ENCODE measurements around the gene TENM4.
A peak's percentile ranks its signal among the peaks of the same experiment; 100 is the strongest.

Gene TENM4

DNA sequence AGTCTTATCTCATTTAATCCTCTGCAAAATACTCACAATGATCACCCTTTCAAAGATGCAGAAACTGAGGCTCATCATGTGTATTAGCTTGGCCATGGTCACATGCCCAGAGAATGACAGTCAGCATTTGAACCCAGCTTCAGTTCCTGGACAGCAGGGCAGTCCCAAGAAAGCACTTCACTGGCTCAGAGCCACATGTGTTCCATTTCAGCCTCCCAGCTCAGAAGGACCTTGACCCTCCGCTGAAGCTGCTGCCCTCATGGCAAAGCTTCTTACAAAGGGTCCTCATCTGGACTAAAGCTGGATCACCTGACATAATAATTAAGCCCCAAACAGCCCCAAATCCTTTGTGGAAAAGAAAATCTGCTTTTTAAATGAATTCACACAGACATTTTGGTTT is 37.0 kb downstream of the TENM4 start:
- ChIA-PET POLR2A (no interaction called here), CTCF (no interaction called here)
- TF ChIP-seq ZNF384 (IDR thresholded peaks at IDR 0.05): no peak
- no peak for TF ChIP-seq LEF1 (IDR thresholded peaks at IDR 0.05; ENCODE audit: borderline replicate concordance)
- TF ChIP-seq FOXK2 (IDR thresholded peaks at IDR 0.05): no peak
- TF ChIP-seq HDGF (IDR thresholded peaks at IDR 0.05; ENCODE audit: borderline replicate concordance): no peak
- no peak for DNase-seq (ENCODE audit: extremely low spot score)

DNA sequence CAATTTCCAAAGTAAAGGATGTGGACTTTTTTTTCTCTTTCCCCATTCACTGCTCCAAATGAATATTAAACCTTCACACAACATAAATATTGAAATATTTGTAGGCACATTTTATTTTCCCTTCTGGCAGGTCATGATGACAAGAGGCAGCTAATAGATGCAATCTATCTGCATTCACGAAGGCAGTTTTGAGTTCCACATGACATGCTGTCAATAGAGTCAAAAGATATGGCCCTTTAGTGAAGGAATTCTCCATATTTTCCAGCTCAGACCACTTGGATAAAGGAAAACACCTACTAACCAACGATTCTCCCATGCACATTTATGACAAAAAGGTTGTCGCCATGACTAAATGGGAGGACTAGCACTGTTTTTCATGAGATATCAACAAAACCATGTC is 37.9 kb downstream of the TENM4 start:
- no peak for DNase-seq (ENCODE audit: extremely low spot score)
- TF ChIP-seq NFRKB (IDR thresholded peaks at IDR 0.05) (no peak), TARDBP (IDR thresholded peaks at IDR 0.05) (no peak), ELF4 (IDR thresholded peaks at IDR 0.05) (no peak), FOXM1 (IDR thresholded peaks at IDR 0.05; ENCODE audit: borderline replicate concordance) (no peak), SP1 (IDR thresholded peaks at IDR 0.05) (no peak), HDGF (IDR thresholded peaks at IDR 0.05; ENCODE audit: borderline replicate concordance) (no peak), BHLHE40 (IDR thresholded peaks at IDR 0.05; ENCODE audit: borderline replicate concordance) (no peak), SUZ12 (IDR thresholded peaks at IDR 0.05) (no peak)
- TF ChIP-seq, protein P1, sequence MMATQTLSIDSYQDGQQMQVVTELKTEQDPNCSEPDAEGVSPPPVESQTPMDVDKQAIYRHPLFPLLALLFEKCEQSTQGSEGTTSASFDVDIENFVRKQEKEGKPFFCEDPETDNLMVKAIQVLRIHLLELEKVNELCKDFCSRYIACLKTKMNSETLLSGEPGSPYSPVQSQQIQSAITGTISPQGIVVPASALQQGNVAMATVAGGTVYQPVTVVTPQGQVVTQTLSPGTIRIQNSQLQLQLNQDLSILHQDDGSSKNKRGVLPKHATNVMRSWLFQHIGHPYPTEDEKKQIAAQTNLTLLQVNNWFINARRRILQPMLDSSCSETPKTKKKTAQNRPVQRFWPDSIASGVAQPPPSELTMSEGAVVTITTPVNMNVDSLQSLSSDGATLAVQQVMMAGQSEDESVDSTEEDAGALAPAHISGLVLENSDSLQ (IDR thresholded peaks at IDR 0.05): no peak
- ChIA-PET CTCF (interaction anchor here (0.7 kb wide), 1 partner anchor 10 kb away, joined by 3 read pairs; no protein-coding TSS in a partner anchor), POLR2A (no interaction called here)

DNA sequence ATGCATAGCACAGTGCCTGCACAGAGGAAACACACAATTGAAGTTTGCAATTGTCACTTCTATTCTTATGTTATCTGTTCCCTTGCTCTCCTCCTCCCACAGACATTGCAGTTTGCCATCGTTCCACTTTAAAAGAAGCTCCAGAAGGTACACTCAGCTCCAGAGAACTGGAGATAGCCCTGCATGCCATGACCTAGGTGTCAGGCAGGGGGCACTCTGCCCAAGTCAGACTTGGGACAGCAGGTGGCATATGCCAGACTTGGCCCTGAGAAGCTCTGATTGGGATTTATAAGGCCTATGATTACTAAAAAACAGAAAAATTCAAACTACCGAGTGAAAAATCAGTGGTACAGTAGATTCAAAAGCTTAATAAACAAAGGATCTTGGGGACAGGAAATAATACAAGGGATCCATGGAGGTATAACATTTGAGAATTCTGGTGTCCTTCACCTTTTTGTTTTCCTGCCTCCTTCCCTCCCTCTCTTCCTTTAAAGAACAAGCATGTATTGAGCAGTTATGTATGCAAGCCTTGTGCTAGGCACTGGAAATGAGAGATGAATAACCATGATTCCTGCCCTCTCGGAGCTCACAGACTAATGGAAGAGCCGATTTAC is 40.0 kb downstream of the TENM4 start:
- ChIA-PET CTCF (interaction anchor here (0.6 to 1.4 kb wide), 9 partner anchors 8 to 285 kb away, joined by 3 to 10 read pairs (median 5); no protein-coding TSS in a partner anchor), POLR2A (no interaction called here)
- no peak for TF ChIP-seq LEF1 (IDR thresholded peaks at IDR 0.05; ENCODE audit: borderline replicate concordance)
- no peak for TF ChIP-seq BHLHE40 (IDR thresholded peaks at IDR 0.05; ENCODE audit: borderline replicate concordance)
- TF ChIP-seq ZNF384 (IDR thresholded peaks at IDR 0.05): no peak
- TF ChIP-seq SUZ12 (IDR thresholded peaks at IDR 0.05): no peak
- TF ChIP-seq FOXM1 (IDR thresholded peaks at IDR 0.05; ENCODE audit: borderline replicate concordance): no peak
- TF ChIP-seq SP1 (IDR thresholded peaks at IDR 0.05): no peak
- no peak for TF ChIP-seq NFRKB (IDR thresholded peaks at IDR 0.05)
- TF ChIP-seq FOXA1 (IDR thresholded peaks at IDR 0.05): no peak
- no peak for TF ChIP-seq L3MBTL2 (conservative IDR thresholded peaks at IDR 0.05)
- no peak for TF ChIP-seq CTBP1 (IDR thresholded peaks at IDR 0.05; ENCODE audit: borderline replicate concordance)
- no peak for TF ChIP-seq HDGF (IDR thresholded peaks at IDR 0.05; ENCODE audit: borderline replicate concordance)
- DNase-seq (ENCODE audit: extremely low spot score): peak; percentile 55

DNA sequence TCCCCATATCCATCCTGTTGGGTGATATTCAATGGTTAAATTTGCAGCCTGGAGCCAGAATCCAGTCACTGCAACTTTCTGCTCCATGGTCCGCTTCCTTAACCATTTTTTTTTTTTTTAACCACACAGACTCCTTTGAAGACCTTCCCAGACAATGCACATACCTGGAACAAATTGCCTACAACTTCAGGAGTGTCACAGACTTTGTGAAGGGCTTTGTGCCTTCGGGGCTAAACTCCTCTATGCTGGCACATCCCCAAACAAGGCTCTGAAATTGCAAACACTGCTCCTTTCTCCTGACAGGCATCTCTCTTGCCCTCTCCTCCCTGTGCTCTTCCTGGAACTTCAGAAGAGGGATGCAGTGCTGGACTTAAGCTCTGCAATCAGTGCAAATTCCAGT is 40.6 kb downstream of the TENM4 start:
- DNase-seq (ENCODE audit: extremely low spot score): no peak
- ChIA-PET CTCF (interaction anchor here (0.9 to 1.4 kb wide), 6 partner anchors 15 to 94 kb away, joined by 3 to 10 read pairs (median 6); no protein-coding TSS in a partner anchor), POLR2A (no interaction called here)
- TF ChIP-seq ZNF384 (IDR thresholded peaks at IDR 0.05) (no peak), TARDBP (IDR thresholded peaks at IDR 0.05) (no peak), FOXK2 (IDR thresholded peaks at IDR 0.05) (no peak), L3MBTL2 (conservative IDR thresholded peaks at IDR 0.05) (no peak), ELF4 (IDR thresholded peaks at IDR 0.05) (no peak), CTBP1 (IDR thresholded peaks at IDR 0.05; ENCODE audit: borderline replicate concordance) (no peak), HDGF (IDR thresholded peaks at IDR 0.05; ENCODE audit: borderline replicate concordance) (no peak), SUZ12 (IDR thresholded peaks at IDR 0.05) (no peak), NFRKB (IDR thresholded peaks at IDR 0.05) (no peak), ARNT (IDR thresholded peaks at IDR 0.05) (no peak), FOXM1 (IDR thresholded peaks at IDR 0.05; ENCODE audit: borderline replicate concordance) (no peak)

DNA sequence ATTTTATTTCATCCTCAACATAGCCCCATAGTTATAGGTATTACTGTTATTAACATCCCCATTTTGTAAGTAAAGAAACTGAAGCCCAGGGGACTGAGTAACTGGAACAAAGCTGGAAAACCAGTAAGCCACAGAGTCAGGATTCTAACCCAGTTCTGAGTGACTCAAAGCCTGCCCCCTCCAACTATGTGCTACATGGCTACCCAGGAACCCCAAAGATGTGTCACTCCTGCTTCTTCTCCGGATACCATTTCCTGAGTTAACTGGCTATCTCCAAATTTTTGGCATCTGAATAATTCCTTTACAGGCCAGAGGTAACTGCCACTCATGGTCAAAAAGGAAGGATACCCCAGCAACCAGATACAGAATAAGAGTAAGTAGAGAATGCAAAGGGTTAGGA is 43.6 kb downstream of the TENM4 start:
- CTCF ChIA-PET: interaction anchor here (1.3 kb wide), 1 partner anchor 44 kb away, joined by 3 read pairs; the partner anchor contains the start of gene TENM4
- TF ChIP-seq SP1 (IDR thresholded peaks at IDR 0.05): no peak
- TF ChIP-seq FOXM1 (IDR thresholded peaks at IDR 0.05; ENCODE audit: borderline replicate concordance): no peak
- no peak for TF ChIP-seq CTBP1 (IDR thresholded peaks at IDR 0.05; ENCODE audit: borderline replicate concordance)
- TF ChIP-seq ARNT (IDR thresholded peaks at IDR 0.05): no peak
- TF ChIP-seq, protein P1 (IDR thresholded peaks at IDR 0.05): no peak
- no peak for TF ChIP-seq NFRKB (IDR thresholded peaks at IDR 0.05)
- TF ChIP-seq FOXA1 (IDR thresholded peaks at IDR 0.05): no peak
- TF ChIP-seq TARDBP (IDR thresholded peaks at IDR 0.05): no peak
- no peak for TF ChIP-seq FOXK2 (IDR thresholded peaks at IDR 0.05)
- TF ChIP-seq L3MBTL2 (conservative IDR thresholded peaks at IDR 0.05): no peak
- TF ChIP-seq SUZ12 (IDR thresholded peaks at IDR 0.05): no peak
- no peak for TF ChIP-seq ELF4 (IDR thresholded peaks at IDR 0.05)
- no peak for TF ChIP-seq BHLHE40 (IDR thresholded peaks at IDR 0.05; ENCODE audit: borderline replicate concordance)
- TF ChIP-seq HDGF (IDR thresholded peaks at IDR 0.05; ENCODE audit: borderline replicate concordance): no peak
- DNase-seq (ENCODE audit: extremely low spot score): no peak
- POLR2A ChIA-PET: no interaction called here

DNA sequence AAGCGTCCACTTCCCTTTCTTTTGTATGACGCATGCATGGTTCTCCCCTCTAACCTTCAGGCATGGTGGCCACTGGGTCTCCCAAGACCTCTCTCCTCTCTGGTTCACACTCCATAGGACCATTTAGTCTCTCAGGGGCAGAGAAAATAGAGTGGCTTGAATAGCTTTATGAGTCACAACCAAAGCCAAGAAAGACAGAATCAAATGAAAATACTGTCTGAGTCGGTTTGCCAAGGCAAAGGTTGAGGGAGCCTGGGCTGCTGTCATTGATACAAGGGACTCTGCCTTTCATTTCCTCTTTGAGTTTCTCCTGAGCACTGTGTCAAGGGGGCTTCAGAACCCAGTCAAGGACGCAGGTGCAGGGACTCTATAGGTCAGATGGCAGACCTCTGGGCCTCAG is 44.2 kb downstream of the TENM4 start:
- no peak for DNase-seq (ENCODE audit: extremely low spot score)
- CTCF ChIA-PET: interaction anchor here (1.3 kb wide), 1 partner anchor 44 kb away, joined by 3 read pairs; the partner anchor contains the start of gene TENM4
- POLR2A ChIA-PET: no interaction called here
- TF ChIP-seq FOXA1 (IDR thresholded peaks at IDR 0.05) (no peak), BHLHE40 (IDR thresholded peaks at IDR 0.05; ENCODE audit: borderline replicate concordance) (no peak), SP1 (IDR thresholded peaks at IDR 0.05) (no peak), CTBP1 (IDR thresholded peaks at IDR 0.05; ENCODE audit: borderline replicate concordance) (no peak), ZNF384 (IDR thresholded peaks at IDR 0.05) (no peak)

DNA sequence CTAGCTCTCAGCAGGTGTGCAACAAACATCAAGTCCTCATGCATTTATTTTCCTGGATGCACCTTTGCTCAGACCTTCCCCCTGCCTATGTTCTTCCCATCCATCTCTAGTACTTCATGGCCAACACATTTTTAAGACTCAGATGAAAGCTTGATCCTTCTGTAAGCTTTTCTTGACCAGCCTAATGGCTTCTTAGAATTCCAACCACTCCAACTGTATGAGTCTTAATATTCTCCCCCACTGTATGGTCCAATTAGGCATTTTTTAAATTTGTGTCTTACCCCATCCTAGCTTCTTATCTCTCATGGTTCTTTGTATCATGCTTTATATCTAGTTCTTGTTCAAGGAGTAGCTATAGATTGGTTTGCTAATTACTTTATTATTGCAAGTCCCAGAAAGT is 44.8 kb downstream of the TENM4 start:
- ChIA-PET POLR2A (no interaction called here), CTCF (interaction anchor here (1.3 kb wide), 1 partner anchor 45 kb away, joined by 3 read pairs; the partner anchor contains the start of gene TENM4)
- no peak for DNase-seq (ENCODE audit: extremely low spot score)
- TF ChIP-seq HDGF (IDR thresholded peaks at IDR 0.05; ENCODE audit: borderline replicate concordance) (no peak), CTBP1 (IDR thresholded peaks at IDR 0.05; ENCODE audit: borderline replicate concordance) (no peak), SP1 (IDR thresholded peaks at IDR 0.05) (no peak), ELF4 (IDR thresholded peaks at IDR 0.05) (no peak), NFRKB (IDR thresholded peaks at IDR 0.05) (no peak), BHLHE40 (IDR thresholded peaks at IDR 0.05; ENCODE audit: borderline replicate concordance) (no peak), SUZ12 (IDR thresholded peaks at IDR 0.05) (no peak), TARDBP (IDR thresholded peaks at IDR 0.05) (no peak), FOXM1 (IDR thresholded peaks at IDR 0.05; ENCODE audit: borderline replicate concordance) (no peak), LEF1 (IDR thresholded peaks at IDR 0.05; ENCODE audit: borderline replicate concordance) (no peak), ZNF384 (IDR thresholded peaks at IDR 0.05) (no peak), ARNT (IDR thresholded peaks at IDR 0.05) (no peak), FOXK2 (IDR thresholded peaks at IDR 0.05) (no peak), FOXA1 (IDR thresholded peaks at IDR 0.05) (no peak), L3MBTL2 (conservative IDR thresholded peaks at IDR 0.05) (no peak)
- TF ChIP-seq, protein P1 (IDR thresholded peaks at IDR 0.05): no peak

All from HEK293T (cell line).